Activated naive CD4-positive, alpha-beta T cell treated with anti-CD3 and anti-CD28 coated beads, Interleukin-2, amount 50 U/mL, for 72 hours (primary cell): ENCODE data around the gene C10orf95. TPM values are rescaled to one million over a fixed set of nuclear protein-coding genes. Genes with fewer than 3 reads are reported as not detected.

ENCODE experiments used
- ATAC-seq, 2 donors: fragments of 150-1000 bp; cut with Tn5 transposase; 2 replicates each; pipeline ENCODE4 v1.10.0; 2021; ENCODE audit warnings: mild to moderate bottlenecking in 2 of 2, moderate library complexity in 2 of 2
- DNase-seq, 2 donors: peaks; one replicate each; pipeline ENCODE4 v3.0.0; 2021 to 2022; ENCODE audit warnings: low spot score in 2 of 2
- H3K27ac Mint-ChIP-seq, 2 donors: one replicate each; pipeline ENCODE4 v1.8.0; 2022; ENCODE audit warnings: mild to moderate bottlenecking in 2 of 2, mixed read lengths in 2 of 2
- H3K36me3 Mint-ChIP-seq, 2 donors: one replicate each; pipeline ENCODE4 v1.8.0; 2022; ENCODE audit warnings: mixed read lengths in 2 of 2
- H3K9me3 Mint-ChIP-seq, 2 donors: one replicate each; pipeline ENCODE4 v1.8.0; 2022; ENCODE audit warnings: mixed read lengths in 2 of 2
- total RNA-seq, 2 donors: library from RNA; stranded (reverse); gene quantifications; one replicate each; pipeline ENCODE4 v1.2.3, GENCODE V29; 2022

C10orf95 gene
- total RNA-seq, 2 donors from 2014 or later = 0.30 TPM; not detected in 1

- no peaks in the 10 kb centered on the region for H3K36me3 Mint-ChIP-seq
- DNase-seq (no peak), ATAC-seq (no peak)
- no peak overlapping the region for H3K27ac Mint-ChIP-seq
- H3K9me3 Mint-ChIP-seq = no peaks in the 10 kb centered on the region
These were observed 37.4 kb downstream of the C10orf95 start for GRCh38 chr10:102413806-102414561.

- ATAC-seq (peak in 1 of 2 donors; percentile 19), DNase-seq (no peak)
- no peaks in the 10 kb centered on the region for H3K36me3 Mint-ChIP-seq
- H3K27ac Mint-ChIP-seq = peak overlapping the region in 1 of 2 donors; percentile 60
- H3K9me3 Mint-ChIP-seq = no peaks in the 10 kb centered on the region
These were observed 38.2 kb downstream of the C10orf95 start for GRCh38 chr10:102413053-102413705.

GRCh38 chr10:102412293-102412692 lies 39.0 kb downstream of the C10orf95 start:
- peak overlapping the region in 1 of 2 donors; percentile 60 for H3K27ac Mint-ChIP-seq
- H3K36me3 Mint-ChIP-seq = no peaks in the 10 kb centered on the region
- DNase-seq = no peak
- no peaks in the 10 kb centered on the region for H3K9me3 Mint-ChIP-seq
- no peak for ATAC-seq

- Mint-ChIP-seq H3K9me3 (no peaks in the 10 kb centered on the region), H3K27ac (no peak overlapping the region), H3K36me3 (no peaks in the 10 kb centered on the region)
- no peak for DNase-seq
- no peak for ATAC-seq
These were observed 39.7 kb downstream of the C10orf95 start for GRCh38 chr10:102411341-102412255.

GRCh38 chr10:102410429-102411073 lies 40.8 kb downstream of the C10orf95 start:
- DNase-seq = peak; percentile 72 to 78
- Mint-ChIP-seq H3K27ac (peak overlapping the region; percentile 15 to 64), H3K36me3 (no peaks in the 10 kb centered on the region), H3K9me3 (no peaks in the 10 kb centered on the region)
- ATAC-seq = peak; percentile 39 to 48

GRCh38 chr10:102409604-102410428 lies 41.5 kb downstream of the C10orf95 start:
- ATAC-seq (peak; percentile 3 to 9), DNase-seq (no peak)
- Mint-ChIP-seq H3K36me3 (no peaks in the 10 kb centered on the region), H3K9me3 (no peaks in the 10 kb centered on the region), H3K27ac (peak overlapping the region; percentile 64 to 87)

- ATAC-seq = peak; percentile 78 to 80
- peak overlapping the region; percentile 64 to 87 for H3K27ac Mint-ChIP-seq
- H3K36me3 Mint-ChIP-seq = no peaks in the 10 kb centered on the region
These were observed 42.4 kb downstream of the C10orf95 start for GRCh38 chr10:102408728-102409603.

GRCh38 chr10:102408131-102408727 lies 43.1 kb downstream of the C10orf95 start:
- Mint-ChIP-seq H3K36me3 (no peaks in the 10 kb centered on the region), H3K9me3 (no peaks in the 10 kb centered on the region), H3K27ac (peak overlapping the region in 1 of 2 donors; percentile 82)
- DNase-seq = no peak
- peak in 1 of 2 donors; percentile 6 for ATAC-seq

More at GRCh38 chr10:102408728-102409603, 42.4 kb downstream of the C10orf95 start:
- peak; percentile 81 to 82 for DNase-seq
- no peaks in the 10 kb centered on the region for H3K9me3 Mint-ChIP-seq

- no peaks in the 10 kb centered on the region for H3K36me3 Mint-ChIP-seq
- no peaks in the 10 kb centered on the region for H3K9me3 Mint-ChIP-seq
- ATAC-seq (no peak), DNase-seq (no peak)
- no peak overlapping the region for H3K27ac Mint-ChIP-seq
These were observed 43.8 kb downstream of the C10orf95 start for GRCh38 chr10:102407425-102408130.

GRCh38 chr10:102406815-102407214 lies 44.5 kb downstream of the C10orf95 start:
- H3K9me3 Mint-ChIP-seq = no peaks in the 10 kb centered on the region
- H3K36me3 Mint-ChIP-seq = no peaks in the 10 kb centered on the region
- ATAC-seq = no peak
- peak overlapping the region in 1 of 2 donors; percentile 50 for H3K27ac Mint-ChIP-seq
- DNase-seq = no peak

GRCh38 chr10:102405632-102406031 lies 45.7 kb downstream of the C10orf95 start:
- ATAC-seq (no peak), DNase-seq (no peak)
- peaks cover 0 to under 1% of the 10 kb centered on the region in 2 donors for H3K36me3 Mint-ChIP-seq
- no peaks in the 10 kb centered on the region for H3K9me3 Mint-ChIP-seq
- H3K27ac Mint-ChIP-seq = peak overlapping the region; percentile 50 to 76

- peak overlapping the region; percentile 50 to 76 for H3K27ac Mint-ChIP-seq
- no peaks in the 10 kb centered on the region for H3K9me3 Mint-ChIP-seq
- DNase-seq = peak in 1 of 2 donors; percentile 56
- H3K36me3 Mint-ChIP-seq = peaks cover 0 to 5% of the 10 kb centered on the region in 2 donors
- no peak for ATAC-seq
These were observed 46.2 kb downstream of the C10orf95 start for GRCh38 chr10:102405108-102405571.

GRCh38 chr10:102404361-102405107 lies 46.8 kb downstream of the C10orf95 start:
- Mint-ChIP-seq H3K9me3 (no peaks in the 10 kb centered on the region), H3K36me3 (peaks cover 0 to 7% of the 10 kb centered on the region in 2 donors), H3K27ac (peak overlapping the region in 1 of 2 donors; percentile 50)
- ATAC-seq = no peak
- DNase-seq = no peak
